Activated T-helper 9 cell treated with anti-CD3 and anti-CD28 coated beads, Interleukin-2, amount 50 U/mL, for 16 hours (primary cell): Measurements from ENCODE around the gene ARHGAP12.

Source experiments
- DNase-seq: peaks from one replicate; pipeline ENCODE4 v3.0.0-alpha.2; 2020; ENCODE audit warnings: low read depth

ARHGAP12 gene

DNA sequence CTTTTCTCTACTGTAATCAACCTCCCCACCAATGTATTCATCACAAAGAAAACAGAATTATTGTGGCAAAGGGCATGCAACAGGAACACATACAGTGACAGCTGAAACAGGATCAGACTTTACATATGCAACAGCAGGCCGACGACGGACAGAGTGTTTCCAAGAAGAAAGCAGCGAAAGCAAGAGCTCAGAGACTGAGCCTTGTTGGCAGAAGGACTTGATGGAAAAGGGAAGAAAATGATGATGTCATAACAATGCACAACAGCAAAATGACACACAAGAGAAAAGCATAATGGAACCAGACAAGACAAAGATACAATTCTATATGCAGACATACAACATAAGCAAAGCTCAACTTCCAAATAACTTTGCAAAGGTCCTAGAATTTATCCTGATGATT is 106.5 kb downstream of the ARHGAP12 start:
- DNase-seq = no peak

DNA sequence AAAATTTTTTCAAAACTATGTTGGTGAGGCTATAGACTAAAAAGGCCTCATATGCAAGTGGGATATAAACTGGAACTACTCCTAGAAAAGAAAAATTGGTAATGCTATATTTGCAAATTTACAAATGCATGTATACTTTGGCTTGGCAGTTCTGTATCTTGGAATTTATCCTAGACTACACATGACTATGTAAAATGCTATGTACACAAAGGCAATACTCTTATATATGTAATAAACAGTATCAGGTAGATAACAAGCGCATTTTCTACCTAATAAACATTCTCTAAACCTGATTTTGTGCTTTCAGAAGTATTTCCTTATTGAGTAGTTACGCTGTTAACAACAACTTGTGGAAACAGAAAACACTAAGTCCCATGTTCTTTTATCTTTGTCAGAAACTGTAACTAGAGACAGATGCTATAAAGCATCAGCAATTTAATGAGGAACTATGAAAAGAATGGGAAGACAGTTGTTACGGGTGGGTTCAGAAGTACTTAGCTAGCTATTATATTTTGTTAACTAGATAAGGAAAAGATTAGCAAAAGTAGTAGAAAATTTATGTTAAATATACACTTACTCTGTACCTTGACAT is 107.8 kb downstream of the ARHGAP12 start:
- DNase-seq = no peak

GRCh38 chr10:31820096-31820495 is 108.5 kb downstream of the ARHGAP12 start:
- DNase-seq = no peak

DNA sequence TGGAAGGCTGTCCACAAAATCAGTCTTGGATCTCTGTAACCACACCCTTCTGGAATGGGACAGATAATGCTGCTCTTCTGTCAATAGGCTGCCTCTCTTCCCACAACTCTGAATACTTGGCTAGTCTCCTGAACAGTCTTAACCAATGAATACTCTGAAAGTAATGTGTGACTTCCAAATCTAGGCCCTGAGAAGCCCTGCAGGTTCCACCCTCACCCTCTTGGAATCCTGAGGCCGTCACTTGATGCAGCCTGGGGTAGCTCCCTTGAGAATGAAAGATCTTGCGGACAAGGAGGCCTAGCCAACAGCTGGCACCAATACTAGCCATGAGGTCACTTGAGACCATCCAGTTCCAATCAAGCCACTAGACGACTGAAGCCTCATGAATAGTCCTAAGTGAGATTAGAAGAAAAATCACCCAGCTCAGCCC is 109.2 kb downstream of the ARHGAP12 start:
- DNase-seq = no peak

GRCh38 chr10:31816318-31816717 is 112.3 kb downstream of the ARHGAP12 start:
- no peak for DNase-seq

DNA sequence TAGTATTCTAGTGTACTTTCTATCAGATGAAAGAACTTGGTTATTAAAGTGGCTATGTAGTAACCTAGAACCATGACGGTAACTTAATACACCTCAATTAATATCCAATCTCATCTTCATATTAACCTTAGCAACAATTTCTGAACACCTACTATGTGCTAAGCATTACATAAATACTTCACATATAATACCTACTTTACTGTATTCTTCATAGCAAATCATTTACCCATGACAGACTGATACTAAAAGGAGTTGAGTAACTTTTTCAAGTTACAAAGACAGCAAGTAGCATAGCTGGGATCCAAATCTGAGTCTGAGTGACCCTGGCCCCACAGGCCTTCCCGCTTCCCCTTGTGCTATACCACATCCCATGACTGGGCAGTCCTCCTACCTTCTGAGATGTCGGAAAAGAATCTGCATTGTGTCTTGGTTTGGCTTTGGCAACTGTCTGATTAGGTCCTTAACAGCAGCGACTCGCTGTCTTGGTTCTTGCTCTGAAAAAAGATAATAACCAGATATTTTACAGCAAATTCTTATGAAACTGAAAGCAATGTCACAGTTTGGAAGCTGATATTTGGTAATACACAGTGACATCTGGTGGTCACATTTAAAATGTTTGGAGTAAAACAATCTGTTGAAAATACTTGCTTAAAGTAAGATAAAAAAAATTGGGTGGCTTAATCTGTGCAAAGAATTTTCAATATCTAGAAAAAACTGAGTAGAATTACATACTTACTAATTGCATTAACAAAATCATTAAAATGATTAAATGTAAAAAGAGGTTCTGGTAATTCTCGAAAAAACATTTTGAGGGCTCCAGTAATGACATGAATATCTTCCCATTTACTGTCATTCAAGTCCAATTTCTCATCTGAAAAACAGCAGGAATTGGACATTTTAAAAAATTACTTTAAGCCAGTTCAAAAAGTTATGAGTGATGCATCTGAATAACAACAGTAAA is 120.1 kb downstream of the ARHGAP12 start:
- DNase-seq = no peak

DNA sequence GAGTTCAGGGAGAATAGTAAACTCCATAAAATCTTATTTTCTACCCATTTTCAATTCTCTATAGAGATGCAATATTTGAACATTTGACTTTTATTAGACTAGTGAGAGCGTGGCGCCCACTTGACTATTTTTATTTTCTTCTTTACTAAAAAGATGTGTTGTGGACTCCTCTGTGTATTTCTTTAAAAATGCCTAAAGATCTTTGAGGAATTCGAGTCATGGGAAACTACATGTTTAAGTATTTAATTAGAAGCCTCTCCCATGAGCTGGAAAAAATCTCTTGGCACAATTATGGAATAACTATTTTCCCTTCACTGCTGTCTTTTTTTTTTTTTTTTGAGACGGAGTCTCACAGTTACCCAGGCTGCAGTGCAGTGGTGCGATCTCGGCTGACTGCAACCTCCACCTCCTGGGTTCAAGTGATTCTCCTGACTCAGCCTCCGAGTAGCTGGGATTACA is 124.2 kb downstream of the ARHGAP12 start:
- DNase-seq = no peak

- DNase-seq = no peak
Observed at GRCh38 chr10:31803606-31804351, 124.9 kb downstream of the ARHGAP12 start.

- no peak for DNase-seq
Observed at GRCh38 chr10:31799181-31799580, 129.4 kb downstream of the ARHGAP12 start.

DNA sequence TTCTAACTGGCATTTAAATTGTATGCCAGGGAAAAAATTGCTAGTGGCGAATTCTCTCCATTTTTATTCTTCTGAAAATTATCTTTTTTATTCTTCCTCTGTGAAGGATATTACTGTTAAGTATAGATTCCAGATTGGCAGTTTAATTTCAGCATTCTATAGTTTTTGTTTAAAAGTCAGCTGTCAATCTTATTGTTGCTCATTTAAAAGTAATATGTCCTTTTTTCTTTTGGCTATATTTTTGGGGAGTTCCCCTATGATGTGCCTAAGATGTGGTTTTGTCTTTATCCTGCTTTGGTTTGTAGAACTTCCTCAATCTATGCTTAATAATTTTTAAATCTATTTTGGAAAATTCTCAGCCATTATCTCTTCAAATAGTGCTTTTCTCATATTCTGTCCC is 135.9 kb downstream of the ARHGAP12 start:
- DNase-seq = no peak

DNA sequence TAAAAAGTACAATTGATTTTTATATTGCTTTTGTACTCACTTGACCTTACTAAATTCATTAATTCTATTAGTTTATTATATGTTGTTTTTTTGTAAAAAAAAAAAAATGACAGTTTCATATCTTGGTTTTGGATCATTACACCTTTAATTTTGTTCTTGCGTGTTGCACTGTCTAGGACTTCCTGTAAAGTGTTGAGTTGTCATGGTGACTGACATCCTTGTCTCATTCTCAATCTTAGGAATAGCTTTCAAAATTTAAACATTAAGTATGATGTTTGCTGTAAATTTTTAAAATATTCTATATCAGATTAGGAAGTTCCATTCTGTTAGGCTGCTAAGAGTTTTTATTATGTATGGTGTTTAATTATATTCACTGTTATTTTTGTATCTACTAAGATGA is 139.1 kb downstream of the ARHGAP12 start:
- no peak for DNase-seq

DNA sequence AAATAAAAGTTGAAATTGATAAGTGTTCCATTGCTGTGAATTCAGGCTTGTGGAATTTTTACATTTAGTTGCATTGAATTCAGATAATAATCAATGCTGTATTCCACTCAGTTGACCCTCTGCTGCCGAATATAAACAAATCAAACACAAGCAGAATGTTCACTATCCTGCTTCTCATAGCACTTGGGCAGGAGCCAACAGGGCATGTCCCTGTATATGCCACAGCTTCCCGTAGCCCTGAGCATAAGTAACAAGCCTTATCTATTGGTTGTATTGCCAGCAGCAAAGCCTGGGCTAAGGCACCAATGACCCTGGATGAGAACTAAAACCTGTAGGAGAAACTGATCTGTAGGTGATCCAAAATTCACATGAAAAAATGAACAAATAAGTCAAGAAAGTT is 145.9 kb downstream of the ARHGAP12 start:
- DNase-seq = no peak

- DNase-seq = no peak
Observed at GRCh38 chr10:31780717-31781116, 147.9 kb downstream of the ARHGAP12 start.

- no peak for DNase-seq
Observed at GRCh38 chr10:31778627-31779026, 150.0 kb downstream of the ARHGAP12 start.

DNA sequence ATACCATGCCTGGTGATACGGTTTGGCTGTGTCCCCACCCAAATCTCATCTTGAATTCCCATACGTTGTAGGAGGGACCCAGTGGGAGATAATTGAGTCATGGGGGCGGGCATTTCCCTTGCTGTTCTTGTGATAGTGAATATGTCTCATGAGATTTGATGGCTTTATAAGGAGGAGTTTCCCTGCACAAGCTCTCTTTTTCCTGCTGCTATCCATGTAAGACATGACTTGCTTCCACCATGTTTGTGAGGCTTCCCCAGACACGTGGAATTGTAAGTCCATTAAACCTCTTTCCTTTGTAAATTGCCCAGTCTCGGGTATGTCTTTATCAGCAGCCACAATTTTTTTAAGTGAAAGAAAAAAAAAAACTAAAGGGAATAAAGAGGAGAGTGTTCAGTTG is 152.5 kb downstream of the ARHGAP12 start:
- no peak for DNase-seq

DNA sequence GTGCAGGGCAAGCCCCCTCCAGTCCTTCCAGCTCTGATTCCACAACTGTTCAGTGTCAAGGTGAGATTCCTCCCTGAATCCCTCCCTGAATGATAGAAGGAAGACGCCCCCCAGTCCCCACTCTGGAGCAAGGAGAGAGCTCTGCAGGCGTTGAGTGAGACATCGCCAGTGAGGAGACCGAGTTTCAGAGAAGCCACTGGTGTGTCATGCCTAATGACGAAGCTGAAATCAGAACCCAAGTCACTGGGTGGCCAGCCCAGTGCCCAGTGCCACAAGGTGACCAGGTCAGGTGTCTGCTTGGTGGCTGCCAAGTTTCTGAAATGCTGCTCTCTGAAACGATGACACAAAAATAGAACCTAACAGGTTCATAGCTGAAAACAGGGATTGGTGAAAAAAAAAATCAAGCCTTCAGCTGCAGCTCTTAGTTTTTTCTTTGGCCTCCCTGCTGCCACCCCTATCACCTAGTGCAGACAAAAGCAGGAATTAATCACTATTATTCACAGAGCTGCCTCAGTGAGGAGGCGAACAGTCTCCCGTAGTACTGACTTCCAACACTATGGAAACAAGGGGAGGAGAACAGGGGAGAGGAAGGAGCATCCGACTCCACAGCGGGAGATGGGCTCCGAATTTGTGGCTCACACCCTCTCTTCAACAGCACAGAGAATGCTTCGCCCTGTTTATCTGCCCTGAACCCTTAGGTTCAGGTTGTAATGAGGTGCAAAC is 153.5 kb downstream of the ARHGAP12 start:
- DNase-seq = no peak

GRCh38 chr10:31774299-31774900 is 154.2 kb downstream of the ARHGAP12 start:
- no peak for DNase-seq

GRCh38 chr10:31773749-31774298 is 154.8 kb downstream of the ARHGAP12 start:
- no peak for DNase-seq

DNA sequence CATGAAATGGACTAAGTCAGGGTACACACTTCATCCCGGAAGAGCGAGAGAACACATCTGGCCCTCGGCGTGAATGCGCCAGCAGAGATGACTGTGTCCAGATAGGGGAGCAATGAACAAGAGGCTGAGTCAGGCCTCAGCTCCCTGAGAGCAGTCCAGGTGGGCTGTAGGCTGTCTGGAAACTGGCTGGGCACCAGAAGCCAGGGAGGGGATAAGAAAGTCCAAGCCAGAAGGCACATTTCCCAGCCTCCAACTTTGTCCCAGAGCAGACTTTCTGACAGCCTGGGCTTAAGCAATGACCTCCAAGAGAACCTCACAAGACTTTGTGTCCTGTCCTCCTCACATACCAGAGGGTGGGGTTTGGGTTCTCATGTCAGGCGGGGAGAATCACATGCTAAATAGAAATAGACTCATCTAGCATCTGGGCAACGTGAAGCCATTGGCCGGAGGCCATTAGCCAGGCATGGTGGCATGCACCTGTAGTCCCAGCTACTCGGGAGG is 157.2 kb downstream of the ARHGAP12 start:
- no peak for DNase-seq

- DNase-seq = peak; percentile 42
Observed at GRCh38 chr10:31770307-31770902, 158.2 kb downstream of the ARHGAP12 start.

GRCh38 chr10:31769564-31769963 is 159.1 kb downstream of the ARHGAP12 start:
- DNase-seq = no peak
